GOT3 (cell line): ENCODE measurements around the gene MARCHF9.

Experiments used
- DNase-seq: peaks from one replicate; lab custom pipeline; 2025; ENCODE audit warnings: mixed read lengths; lab: John Stamatoyannopoulos, UW

MARCHF9 gene

GRCh38 chr12:57737467-57738460 lies 17.1 kb upstream of the MARCHF9 start:
- DNase-seq, result no peak

GRCh38 chr12:57738661-57739237 lies 16.2 kb upstream of the MARCHF9 start, which contains the start of gene AGAP2:
TSS of gene AGAP2 (minus strand) at chr12:57738742. CDS start at chr12:57738246, 496 bp downstream.
- no peak for DNase-seq

DNA sequence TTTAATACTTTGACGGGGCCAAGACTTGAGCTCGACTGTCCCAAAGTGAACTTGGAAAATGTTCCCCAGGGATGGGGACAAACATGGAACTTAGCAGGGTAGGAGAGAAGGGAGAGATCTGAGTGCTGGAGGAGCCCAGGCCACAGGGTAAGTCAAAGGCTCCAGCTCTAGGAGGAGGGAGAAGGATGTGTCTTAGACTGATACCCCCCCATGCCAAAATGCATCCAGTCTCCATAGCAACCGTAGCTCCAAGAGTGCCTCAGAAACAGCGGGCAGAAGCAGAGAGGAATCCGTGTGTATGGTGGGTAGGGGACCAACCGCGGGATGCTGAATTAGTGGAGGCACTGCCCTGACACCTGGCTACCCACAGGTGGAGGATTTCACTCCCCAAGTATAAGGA lies 15.5 kb upstream of the MARCHF9 start:
- DNase-seq, result no peak

GRCh38 chr12:57739914-57740538 lies 14.9 kb upstream of the MARCHF9 start:
- DNase-seq, result no peak

DNA sequence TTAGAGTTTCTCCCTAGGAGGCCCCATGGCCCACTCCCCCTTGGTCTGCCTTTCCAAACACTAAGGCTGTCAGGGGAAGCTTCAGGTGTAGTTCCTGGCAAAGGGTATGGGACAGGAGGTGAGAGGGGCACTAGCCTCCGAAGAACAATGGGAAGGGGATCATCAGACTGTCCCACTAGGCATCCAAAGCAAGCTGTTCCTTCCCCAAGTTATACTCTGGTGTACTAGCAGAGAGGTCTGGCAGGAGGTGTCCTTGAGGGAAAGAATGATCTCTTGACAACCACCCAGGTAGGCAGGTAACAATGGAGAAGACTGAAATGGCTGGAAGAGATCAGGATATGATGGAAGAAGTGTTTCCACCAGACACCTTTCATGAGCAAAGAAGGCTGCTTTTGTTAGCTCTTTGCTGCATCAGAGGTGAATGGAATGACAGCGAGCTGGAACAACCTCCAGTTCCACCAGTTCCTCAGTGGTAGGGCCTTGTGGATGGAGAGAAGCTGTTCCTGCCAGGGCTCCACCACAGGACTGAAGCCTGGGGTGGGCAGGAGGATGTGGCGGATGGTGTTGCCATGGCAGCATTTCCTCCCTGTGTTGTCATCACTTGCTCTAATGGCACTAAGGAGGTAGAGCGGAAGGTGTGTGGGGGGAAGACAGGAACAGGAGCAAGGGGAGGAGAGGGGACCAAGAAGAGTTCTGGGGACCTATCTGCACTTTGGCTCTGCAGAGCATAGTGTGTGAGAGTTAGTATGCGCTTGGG lies 14.1 kb upstream of the MARCHF9 start:
- DNase-seq, result no peak

- DNase-seq, result no peak
Measured at GRCh38 chr12:57741413-57741789, 13.5 kb upstream of the MARCHF9 start.

- DNase-seq, result no peak
Measured at GRCh38 chr12:57741844-57742738, 12.8 kb upstream of the MARCHF9 start.

- DNase-seq, result no peak
Measured at GRCh38 chr12:57743769-57744168, 11.1 kb upstream of the MARCHF9 start.

GRCh38 chr12:57744194-57744776 lies 10.6 kb upstream of the MARCHF9 start:
- peak; percentile 100 for DNase-seq

GRCh38 chr12:57744777-57745484 lies 10.0 kb upstream of the MARCHF9 start, which contains the start of gene TSPAN31:
TSS of gene TSPAN31 (plus strand) at chr12:57745039. CDS start at chr12:57745155, 116 bp downstream.
- peak; percentile 100 for DNase-seq

- peak; percentile 97 for DNase-seq
Measured at GRCh38 chr12:57745485-57745881, 9.4 kb upstream of the MARCHF9 start.

DNA sequence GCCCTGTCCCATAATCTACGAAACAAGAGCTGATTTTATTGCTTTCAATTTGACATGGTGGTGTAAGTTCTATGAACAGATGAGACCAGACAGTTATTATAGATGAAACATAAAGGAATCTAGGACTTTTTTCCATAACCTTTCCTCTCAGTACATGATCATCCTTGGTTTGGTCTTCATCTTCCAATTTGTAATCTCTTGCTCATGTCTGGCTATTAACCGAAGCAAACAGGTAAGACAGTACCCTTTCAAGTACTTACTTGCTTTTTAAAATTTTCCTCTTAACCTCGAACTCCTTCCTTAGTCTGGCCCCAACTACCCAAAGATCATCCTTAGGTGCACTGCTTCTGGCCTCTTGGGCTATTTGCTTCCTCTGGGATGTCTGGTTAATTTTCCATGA lies 8.9 kb upstream of the MARCHF9 start:
- no peak for DNase-seq

DNA sequence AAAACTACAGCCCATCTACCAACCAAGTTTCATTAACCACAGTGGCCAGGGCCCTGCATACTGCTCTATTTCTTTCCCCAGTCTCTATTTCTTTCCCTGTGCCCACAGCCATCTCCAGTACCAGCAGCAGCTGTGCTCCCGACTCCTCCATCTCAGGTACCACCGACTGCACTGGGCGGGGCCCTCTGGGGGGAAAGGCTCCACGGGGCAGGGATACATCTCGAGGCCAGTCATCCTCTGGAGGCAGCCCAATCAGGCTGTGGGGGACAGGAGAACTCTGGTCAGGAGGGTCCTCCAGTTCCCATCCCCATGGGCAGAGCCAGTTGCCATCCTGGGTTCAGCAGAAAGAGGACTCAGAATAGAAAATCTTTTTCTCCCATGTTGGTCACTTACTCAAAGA lies 5.8 kb upstream of the MARCHF9 start:
- DNase-seq, result no peak

DNA sequence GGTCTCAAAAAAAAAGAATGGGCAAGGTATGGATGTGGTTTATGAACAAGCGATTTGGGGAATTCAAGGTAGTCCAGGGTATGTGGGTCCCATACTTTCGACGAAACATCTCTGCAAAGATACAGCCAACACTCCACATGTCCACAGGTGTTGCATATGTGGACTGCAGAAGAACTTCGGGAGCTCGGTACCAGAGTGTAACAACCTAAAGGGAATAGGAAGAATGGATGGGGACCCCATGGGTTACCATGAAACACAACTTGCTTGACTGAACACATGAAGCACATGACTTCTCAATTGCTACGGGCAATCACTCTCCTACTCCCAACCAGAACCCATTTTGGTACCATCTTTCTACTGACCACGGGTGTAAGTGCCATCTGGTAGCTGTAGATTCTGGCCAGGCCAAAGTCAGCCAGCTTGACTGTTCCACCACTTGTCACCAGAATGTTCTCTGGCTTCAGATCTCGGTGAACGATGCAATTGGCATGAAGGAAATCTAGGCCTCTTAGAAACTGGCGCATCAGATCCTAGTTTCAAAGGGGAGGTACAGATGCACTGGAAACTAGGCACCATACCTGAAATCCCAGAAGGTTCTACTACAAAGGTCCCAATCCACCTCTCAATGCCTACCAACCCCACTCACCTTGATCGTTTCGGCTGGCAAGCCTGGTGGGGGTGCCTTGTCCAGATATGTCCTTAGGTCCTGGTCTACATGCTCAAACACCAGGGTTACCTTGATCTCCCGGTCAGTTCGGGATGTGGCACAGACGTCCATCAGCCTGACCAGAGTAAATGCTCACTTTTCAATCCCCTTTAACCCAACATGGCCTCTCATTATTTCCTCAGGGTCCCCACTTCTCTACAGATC lies 4.1 kb upstream of the MARCHF9 start:
- DNase-seq, result no peak

DNA sequence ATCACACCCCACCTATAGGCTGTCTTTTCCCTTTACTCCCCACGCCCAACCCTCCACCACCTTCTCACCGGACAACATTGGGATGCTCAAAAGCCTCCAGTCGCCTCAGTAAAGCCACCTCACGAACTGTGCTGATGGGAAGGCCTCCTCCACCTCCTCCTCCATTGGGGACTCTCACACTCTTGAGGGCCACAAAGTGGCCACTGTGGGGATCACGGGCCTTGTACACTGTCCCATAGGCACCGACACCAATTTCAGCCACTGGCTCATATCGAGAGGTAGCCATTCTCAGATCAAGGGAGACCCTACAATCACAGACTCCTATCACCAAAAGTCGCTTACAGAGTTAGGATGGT lies 3.5 kb upstream of the MARCHF9 start:
- no peak for DNase-seq

- peak; percentile 100 for DNase-seq
Measured at GRCh38 chr12:57751788-57752667, 2.9 kb upstream of the MARCHF9 start, which contains the start of gene CDK4. TSS of gene CDK4 (minus strand) at chr12:57752310. CDS start at chr12:57751717, 593 bp downstream.

- no peak for DNase-seq
Measured at GRCh38 chr12:57752668-57753000, 2.3 kb upstream of the MARCHF9 start.
